Measurements from ENCODE around the gene MLNR. TPM values are rescaled to one million over a fixed set of nuclear protein-coding genes. Genes with fewer than 3 reads are reported as not detected.
A peak's percentile ranks its signal among the peaks of the same experiment; 100 is the strongest.

Gene MLNR
- total RNA-seq, 1 donor from 2014 or later = not detected

GRCh38 chr13:49234741-49235140 lies 14.6 kb downstream of the MLNR start:
- ATAC-seq = no peak
- no peaks in the 10 kb centered on the region for H3K9me3 ChIP-seq
- no peaks in the 10 kb centered on the region for H3K36me3 ChIP-seq
- no peaks in the 10 kb centered on the region for H3K4me1 ChIP-seq
- DNase-seq = no peak
- intact Hi-C loops (cut with DNase I) = no loop called here
- H3K27ac ChIP-seq = no peak overlapping the region
- H3K27me3 ChIP-seq = no peaks in the 10 kb centered on the region
- no peak for TF ChIP-seq CTCF (IDR thresholded peaks at IDR 0.05)
- H3K4me3 ChIP-seq = no peak overlapping the region

- no peak for ATAC-seq
- no peak for TF ChIP-seq CTCF (IDR thresholded peaks at IDR 0.05)
- no peaks in the 10 kb centered on the region for H3K36me3 ChIP-seq
- intact Hi-C loops (cut with DNase I) = no loop called here
- H3K9me3 ChIP-seq = no peaks in the 10 kb centered on the region
- no peaks in the 10 kb centered on the region for H3K27me3 ChIP-seq
- DNase-seq = no peak
- no peaks in the 10 kb centered on the region for H3K4me1 ChIP-seq
- no peak overlapping the region for H3K4me3 ChIP-seq
- H3K27ac ChIP-seq = no peak overlapping the region
Measured at GRCh38 chr13:49235856-49236431, 15.8 kb downstream of the MLNR start.

- Histone ChIP-seq H3K4me1 (no peaks in the 10 kb centered on the region), H3K9me3 (no peaks in the 10 kb centered on the region), H3K27me3 (no peaks in the 10 kb centered on the region), H3K27ac (no peak overlapping the region), H3K4me3 (no peak overlapping the region), H3K36me3 (no peaks in the 10 kb centered on the region)
- no peak for ATAC-seq
- intact Hi-C loops (cut with DNase I) = no loop called here
- TF ChIP-seq CTCF (IDR thresholded peaks at IDR 0.05) = no peak
- no peak for DNase-seq
Measured at GRCh38 chr13:49238621-49239020, 18.5 kb downstream of the MLNR start.

- ATAC-seq (peak; percentile 76), DNase-seq (no peak)
- peak; percentile 46 for TF ChIP-seq CTCF (IDR thresholded peaks at IDR 0.05)
- H3K27me3 ChIP-seq = no peaks in the 10 kb centered on the region
- H3K36me3 ChIP-seq = no peaks in the 10 kb centered on the region
- no peaks in the 10 kb centered on the region for H3K9me3 ChIP-seq
- no peak overlapping the region for H3K4me3 ChIP-seq
- no peak overlapping the region for H3K27ac ChIP-seq
- intact Hi-C loops (cut with DNase I) = no loop called here
- H3K4me1 ChIP-seq = no peaks in the 10 kb centered on the region
Measured at GRCh38 chr13:49240017-49240416, 19.9 kb downstream of the MLNR start.

GRCh38 chr13:49241296-49241695 lies 21.2 kb downstream of the MLNR start:
- Histone ChIP-seq H3K36me3 (no peaks in the 10 kb centered on the region), H3K9me3 (no peaks in the 10 kb centered on the region), H3K4me1 (no peaks in the 10 kb centered on the region), H3K27ac (no peak overlapping the region), H3K27me3 (no peaks in the 10 kb centered on the region), H3K4me3 (no peak overlapping the region)
- ATAC-seq = no peak
- no peak for TF ChIP-seq CTCF (IDR thresholded peaks at IDR 0.05)
- intact Hi-C loops (cut with DNase I) = no loop called here
- no peak for DNase-seq

GRCh38 chr13:49245101-49245500 lies 25.0 kb downstream of the MLNR start:
- H3K4me3 ChIP-seq = no peak overlapping the region
- DNase-seq = no peak
- no peaks in the 10 kb centered on the region for H3K27me3 ChIP-seq
- intact Hi-C loops (cut with DNase I) = no loop called here
- ATAC-seq = no peak
- peaks cover 18% of the 10 kb centered on the region for H3K4me1 ChIP-seq
- TF ChIP-seq CTCF (IDR thresholded peaks at IDR 0.05) = no peak
- no peaks in the 10 kb centered on the region for H3K9me3 ChIP-seq
- H3K27ac ChIP-seq = no peak overlapping the region
- no peaks in the 10 kb centered on the region for H3K36me3 ChIP-seq

Measured in upper lobe of right lung (tissue), 1 donor.